Jurkat, Clone E6-1 (cell line): ENCODE measurements around the gene USF2.
A peak's percentile ranks its signal among the peaks of the same experiment; 100 is the strongest.

Experiments used
- DNase-seq: peaks from one replicate; pipeline ENCODE4 v3.0.0-alpha.2; 2011; ENCODE audit warnings: low read depth, low spot score
- H3K4me3 ChIP-seq: 2 replicates; pipeline ENCODE4 v1.5.1; 2011; ENCODE audit warnings: mild to moderate bottlenecking, low read length, control low read depth, moderate library complexity

The USF2 gene

GRCh38 chr19:35295792-35296462, 27.2 kb downstream of the USF2 start:
- peak; percentile 50 for DNase-seq
- no peak overlapping the region for H3K4me3 ChIP-seq

- no peak overlapping the region for H3K4me3 ChIP-seq
- DNase-seq = no peak
Measured at GRCh38 chr19:35296644-35297514, 28.1 kb downstream of the USF2 start.

- no peak for DNase-seq
Measured at GRCh38 chr19:35297515-35297848, 28.7 kb downstream of the USF2 start.

GRCh38 chr19:35297922-35298321, 29.2 kb downstream of the USF2 start:
- no peak for DNase-seq
- no peak overlapping the region for H3K4me3 ChIP-seq

More at GRCh38 chr19:35297515-35297848, 28.7 kb downstream of the USF2 start:
- no peak overlapping the region for H3K4me3 ChIP-seq

GRCh38 chr19:35298561-35298972, 29.8 kb downstream of the USF2 start:
- H3K4me3 ChIP-seq = no peak overlapping the region
- no peak for DNase-seq

GRCh38 chr19:35299523-35300338, 31.0 kb downstream of the USF2 start:
- no peak overlapping the region for H3K4me3 ChIP-seq
- no peak for DNase-seq

- no peak overlapping the region for H3K4me3 ChIP-seq
Measured at GRCh38 chr19:35300339-35300649, 31.5 kb downstream of the USF2 start.

GRCh38 chr19:35301961-35302360, 33.2 kb downstream of the USF2 start:
- no peak for DNase-seq
- H3K4me3 ChIP-seq = no peak overlapping the region

More at GRCh38 chr19:35300339-35300649, 31.5 kb downstream of the USF2 start:
- no peak for DNase-seq

GRCh38 chr19:35302446-35302845, 33.7 kb downstream of the USF2 start:
- no peak overlapping the region for H3K4me3 ChIP-seq
- DNase-seq = no peak

GRCh38 chr19:35303357-35303915, 34.7 kb downstream of the USF2 start:
- H3K4me3 ChIP-seq = no peak overlapping the region
- no peak for DNase-seq

- DNase-seq = no peak
- H3K4me3 ChIP-seq = no peak overlapping the region
Measured at GRCh38 chr19:35304036-35304435, 35.3 kb downstream of the USF2 start.

GRCh38 chr19:35305181-35305580, 36.4 kb downstream of the USF2 start:
- no peak for DNase-seq
- H3K4me3 ChIP-seq = no peak overlapping the region

GRCh38 chr19:35306473-35307246, 37.9 kb downstream of the USF2 start:
- H3K4me3 ChIP-seq = no peak overlapping the region
- no peak for DNase-seq

GRCh38 chr19:35307931-35308330, 39.2 kb downstream of the USF2 start:
- no peak overlapping the region for H3K4me3 ChIP-seq

GRCh38 chr19:35308910-35309309, 40.1 kb downstream of the USF2 start:
- no peak overlapping the region for H3K4me3 ChIP-seq
- DNase-seq = no peak

More at GRCh38 chr19:35307931-35308330, 39.2 kb downstream of the USF2 start:
- no peak for DNase-seq

GRCh38 chr19:35309481-35310279, 40.9 kb downstream of the USF2 start:
- no peak for DNase-seq
- no peak overlapping the region for H3K4me3 ChIP-seq

GRCh38 chr19:35310331-35310730, 41.6 kb downstream of the USF2 start:
- peak; percentile 65 for DNase-seq
- no peak overlapping the region for H3K4me3 ChIP-seq

- DNase-seq = no peak
- H3K4me3 ChIP-seq = no peak overlapping the region
Measured at GRCh38 chr19:35310811-35311465, 42.2 kb downstream of the USF2 start.
